Fibroblast of villous mesenchyme (primary cell): Measurements from ENCODE around the gene PRR33. TPM values are rescaled to one million over a fixed set of nuclear protein-coding genes. Genes with fewer than 3 reads are reported as not detected.

Experiments
- DNase-seq: peaks from one replicate; pipeline ENCODE4 v3.0.0-alpha.2; 2010; ENCODE audit warnings: low read depth
- H3K4me3 ChIP-seq: 2 replicates; pipeline ENCODE4 v1.5.1; 2011; ENCODE audit warnings: low read depth, mild to moderate bottlenecking, low read length
- CTCF ChIP-seq: IDR thresholded peaks from 2 replicates; pipeline ENCODE4 v1.5.1; 2012; ENCODE audit warnings: low read depth, mild to moderate bottlenecking, low read length; ENCODE audit not compliant: insufficient read depth
- total RNA-seq: library from RNA; depleted of rRNA; stranded (reverse); fragments of >200 nt; gene quantifications from 2 replicates; pipeline ENCODE4 v1.2.3, GENCODE V29; 2012

The PRR33 gene
- total RNA-seq, 1 donor = not detected

GRCh38 chr11:1918436-1919315 lies 27.0 kb upstream of the PRR33 start:
- TF ChIP-seq CTCF = no peak
- H3K4me3 ChIP-seq = no peak overlapping the region
- DNase-seq = no peak

GRCh38 chr11:1917523-1918435 lies 26.1 kb upstream of the PRR33 start:
- H3K4me3 ChIP-seq = no peak overlapping the region
- DNase-seq = no peak
- peak; percentile 50 for TF ChIP-seq CTCF

GRCh38 chr11:1916986-1917522 lies 25.4 kb upstream of the PRR33 start:
- no peak overlapping the region for H3K4me3 ChIP-seq
- no peak for DNase-seq
- no peak for TF ChIP-seq CTCF

GRCh38 chr11:1916132-1916985 lies 24.7 kb upstream of the PRR33 start:
- no peak for TF ChIP-seq CTCF
- no peak for DNase-seq
- H3K4me3 ChIP-seq = no peak overlapping the region

- no peak for TF ChIP-seq CTCF
- H3K4me3 ChIP-seq = no peak overlapping the region
- no peak for DNase-seq
Observed at GRCh38 chr11:1915795-1916131, 24.1 kb upstream of the PRR33 start.
